GM12891 (cell line): ENCODE measurements around the gene FOSL2.
A peak's percentile ranks its signal among the peaks of the same experiment; 100 is the strongest.

Experiments
- DNase-seq: peaks from one replicate; pipeline ENCODE4 v3.0.0; 2011; ENCODE audit warnings: low spot score; ENCODE audit not compliant: insufficient read length
- FAIRE-seq: peaks from 2 replicates; lab custom pipeline; 2011; peaks lifted over from hg19 to GRCh38; lab: Jason Lieb, UNC
- PAX5 ChIP-seq: IDR thresholded peaks from 2 replicates; pipeline ENCODE4 v1.6.1; 2011; ENCODE audit warnings: low read length, moderate library complexity, mild to moderate bottlenecking; ENCODE audit not compliant: insufficient read depth, severe bottlenecking
- POLR2A ChIP-seq: IDR thresholded peaks from 2 replicates; pipeline ENCODE4 v1.6.1; 2011; ENCODE audit warnings: low read depth, low read length, control low read depth
- POLR2AphosphoS5 ChIP-seq: IDR thresholded peaks from 2 replicates; pipeline ENCODE4 v1.6.1; 2011; ENCODE audit warnings: low read depth, low read length, control low read depth
- POU2F2 ChIP-seq: IDR thresholded peaks from 2 replicates; pipeline ENCODE4 v1.6.1; 2011; ENCODE audit warnings: low read depth, mild to moderate bottlenecking, control low read depth, low read length, moderate library complexity
- SPI1 ChIP-seq: IDR thresholded peaks from 2 replicates; pipeline ENCODE4 v1.6.1; 2011; ENCODE audit warnings: low read depth, low read length, control low read depth
- TAF1 ChIP-seq: IDR thresholded peaks from 2 replicates; pipeline ENCODE4 v1.6.1; 2011; ENCODE audit warnings: low read depth, low read length, control low read depth

FOSL2 gene

DNA sequence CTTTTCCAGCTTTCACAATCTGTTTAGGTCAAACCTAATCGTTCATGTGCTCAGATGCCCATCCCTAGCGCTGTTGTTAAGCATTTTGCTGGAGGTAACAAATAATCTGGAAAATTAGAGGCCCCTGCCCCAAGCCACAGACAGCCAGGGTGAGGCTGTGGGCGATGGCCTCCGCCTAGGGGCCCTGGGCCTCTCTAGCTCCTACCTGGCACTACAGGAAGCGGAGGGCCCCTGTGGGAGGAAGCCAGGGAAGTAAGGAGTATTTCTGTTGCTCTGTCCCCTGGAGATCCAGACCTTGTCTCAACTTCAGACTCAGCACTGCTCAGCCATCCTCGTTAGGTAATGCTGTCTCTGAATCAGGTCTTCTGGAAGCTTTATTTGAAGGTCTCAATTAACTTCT is 12.4 kb upstream of the FOSL2 start:
- FAIRE-seq: no peak
- DNase-seq: no peak
- no peak for TF ChIP-seq TAF1
- TF ChIP-seq POLR2AphosphoS5: no peak
- no peak for TF ChIP-seq POLR2A
- no peak for TF ChIP-seq POU2F2
- no peak for TF ChIP-seq SPI1
- no peak for TF ChIP-seq PAX5

DNA sequence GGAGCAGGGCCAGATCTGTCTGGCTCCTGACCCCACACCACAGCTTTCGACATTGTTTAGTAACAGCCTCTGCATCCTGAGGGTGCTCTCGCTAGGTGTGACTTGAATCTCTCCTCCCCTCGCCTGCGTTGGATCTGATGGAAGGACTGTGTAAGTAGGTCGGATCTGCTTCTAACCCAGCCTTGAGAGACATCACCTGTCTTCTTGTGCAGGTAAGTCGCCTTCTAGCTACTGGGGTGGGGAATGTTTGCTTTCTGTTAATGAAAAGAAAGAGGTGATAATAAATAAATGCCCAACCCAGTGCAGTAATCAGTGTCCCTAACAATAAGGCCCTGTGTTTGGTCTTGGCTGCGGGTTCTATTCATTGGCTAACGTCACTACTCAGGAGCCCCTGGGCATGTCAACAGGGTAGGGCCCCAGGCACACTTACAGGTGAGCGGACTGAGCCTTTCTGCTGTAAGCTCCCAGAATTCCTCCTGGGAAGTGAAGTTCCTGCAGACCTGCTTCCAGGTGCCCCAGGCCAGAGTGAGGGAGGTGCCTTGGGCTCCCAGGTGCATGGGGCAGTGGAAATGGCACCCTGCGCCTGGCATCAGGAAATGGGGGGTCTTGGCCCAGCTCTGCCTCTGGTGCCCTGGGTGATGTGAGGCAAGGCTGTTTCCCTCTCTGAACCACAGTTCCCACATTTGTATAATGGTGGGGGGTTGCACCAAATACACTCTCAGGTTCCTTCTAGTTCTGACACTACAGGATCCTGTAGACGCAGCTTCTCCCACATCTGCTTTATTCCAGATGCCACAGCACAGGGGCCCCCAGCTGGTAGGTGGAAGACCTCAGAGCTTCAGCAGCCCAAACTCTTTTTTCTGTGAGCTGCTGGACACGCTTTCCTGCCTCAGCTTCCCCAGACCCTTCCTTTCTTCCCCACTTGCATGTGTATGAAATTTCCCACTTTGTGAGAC is 11.2 kb upstream of the FOSL2 start:
- TF ChIP-seq PAX5 (no peak), POU2F2 (no peak), TAF1 (no peak), SPI1 (no peak), POLR2A (no peak)
- FAIRE-seq (no peak), DNase-seq (no peak)

DNA sequence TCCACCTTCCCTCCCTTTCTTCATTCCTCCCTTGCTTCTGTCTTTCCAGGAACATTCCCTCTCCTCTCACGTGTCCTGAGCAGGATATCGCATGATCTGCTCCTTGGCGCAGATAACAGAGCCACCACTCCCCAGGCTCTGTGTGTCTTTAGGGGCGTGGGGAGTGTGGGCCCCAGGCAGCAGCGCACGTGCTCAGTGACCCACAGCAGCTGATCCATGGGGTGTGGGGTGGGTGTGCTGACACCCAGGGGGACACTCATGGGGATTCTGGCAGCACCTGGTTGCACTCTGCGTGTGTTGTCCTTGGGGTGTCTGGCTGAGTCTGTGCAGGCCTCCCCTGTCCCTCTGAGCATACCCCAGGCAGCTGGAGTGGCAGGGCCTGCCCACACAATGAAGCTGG is 9.9 kb upstream of the FOSL2 start:
- FAIRE-seq (no peak), DNase-seq (no peak)
- no peak for TF ChIP-seq PAX5
- no peak for TF ChIP-seq TAF1
- no peak for TF ChIP-seq POLR2AphosphoS5
- no peak for TF ChIP-seq POU2F2
- TF ChIP-seq POLR2A: no peak
- TF ChIP-seq SPI1: no peak

DNA sequence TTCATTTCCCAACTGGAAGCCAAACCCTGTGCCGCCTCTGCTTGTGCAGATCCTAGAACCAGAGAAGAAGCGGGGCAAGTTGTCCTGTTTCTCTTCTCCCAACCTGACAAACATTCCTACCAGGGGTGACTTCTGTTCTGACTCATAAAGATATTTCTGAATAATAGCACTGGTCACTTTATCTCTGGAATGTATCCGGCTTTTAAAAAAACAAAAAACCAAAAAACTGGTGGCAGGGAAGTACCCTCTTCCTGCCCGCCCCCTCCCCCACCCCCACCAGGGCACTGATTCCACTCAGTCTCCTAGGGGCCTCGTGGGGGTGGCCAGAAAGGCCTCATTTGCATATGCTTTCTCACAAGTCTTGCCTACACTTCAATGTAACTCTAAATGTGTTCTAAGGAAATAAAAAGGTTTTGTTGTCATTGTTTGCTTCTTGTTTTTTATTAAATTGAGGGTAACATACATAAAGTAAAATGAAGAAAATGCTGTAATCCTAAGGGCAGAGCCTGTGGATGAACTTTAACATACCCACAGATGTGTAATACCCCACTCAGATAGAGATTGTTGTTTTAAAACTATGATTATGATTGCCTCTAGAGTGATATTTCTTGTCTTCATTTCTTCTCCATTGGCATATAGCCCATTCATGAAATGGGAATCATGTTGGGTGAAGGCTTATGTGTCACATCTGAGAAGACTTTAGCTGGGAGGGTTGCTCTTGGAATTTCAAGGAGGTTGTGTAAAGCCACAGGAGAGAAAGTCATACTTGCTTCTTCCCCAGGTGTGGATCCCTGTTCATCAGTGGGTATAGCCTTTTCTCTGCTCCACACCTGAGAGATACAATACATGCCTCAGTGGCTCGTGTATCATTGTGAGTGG is 5.3 kb upstream of the FOSL2 start:
- FAIRE-seq (no peak), DNase-seq (no peak)
- TF ChIP-seq POU2F2 (0 out of 2 replicates have a peak, but pooled peaks have one; percentile 16), TAF1 (no peak)

DNA sequence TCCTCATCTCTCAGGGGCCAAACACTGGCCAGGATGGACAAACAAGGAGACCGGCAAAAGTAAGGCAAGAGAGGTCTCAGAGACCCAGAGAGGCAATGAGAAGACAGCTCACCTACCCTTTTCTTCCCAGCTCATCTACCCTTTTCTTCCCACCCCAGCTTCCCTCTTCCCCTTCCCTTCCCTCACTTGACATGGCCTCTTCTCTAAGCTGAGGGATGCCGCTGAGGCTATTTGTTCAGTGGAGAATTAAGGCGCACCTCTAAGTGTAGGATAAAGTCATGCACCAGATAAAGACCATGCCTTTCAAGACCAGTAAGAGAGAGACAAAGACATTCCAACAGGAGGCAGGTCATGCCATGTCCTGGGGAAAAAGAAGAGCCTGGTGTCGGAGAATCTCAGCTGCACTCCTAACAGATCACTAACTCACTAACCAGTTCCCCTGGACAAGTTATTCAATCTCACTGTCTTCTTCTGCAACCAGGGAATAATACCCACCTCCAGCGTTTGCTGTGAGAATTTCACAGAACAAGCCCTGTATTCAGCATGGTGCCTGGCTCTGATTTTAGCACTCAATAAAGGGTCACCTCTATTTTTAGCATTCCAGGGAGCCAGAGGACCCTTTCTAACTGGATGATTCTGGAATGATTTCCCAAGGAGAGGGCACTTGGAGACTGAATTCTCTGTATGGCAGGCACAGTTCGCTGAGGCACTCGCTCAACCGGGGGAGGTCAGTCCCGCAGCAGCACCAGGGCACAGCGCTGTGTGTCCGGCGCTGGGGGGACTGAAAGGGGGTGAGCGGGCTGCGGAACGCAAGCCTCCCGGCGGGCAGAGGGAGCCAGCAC is 3.0 kb upstream of the FOSL2 start:
- DNase-seq: no peak
- TF ChIP-seq SPI1 (no peak), TAF1 (no peak), POLR2A (no peak), POLR2AphosphoS5 (no peak), POU2F2 (no peak), PAX5 (no peak)
- FAIRE-seq: no peak

DNA sequence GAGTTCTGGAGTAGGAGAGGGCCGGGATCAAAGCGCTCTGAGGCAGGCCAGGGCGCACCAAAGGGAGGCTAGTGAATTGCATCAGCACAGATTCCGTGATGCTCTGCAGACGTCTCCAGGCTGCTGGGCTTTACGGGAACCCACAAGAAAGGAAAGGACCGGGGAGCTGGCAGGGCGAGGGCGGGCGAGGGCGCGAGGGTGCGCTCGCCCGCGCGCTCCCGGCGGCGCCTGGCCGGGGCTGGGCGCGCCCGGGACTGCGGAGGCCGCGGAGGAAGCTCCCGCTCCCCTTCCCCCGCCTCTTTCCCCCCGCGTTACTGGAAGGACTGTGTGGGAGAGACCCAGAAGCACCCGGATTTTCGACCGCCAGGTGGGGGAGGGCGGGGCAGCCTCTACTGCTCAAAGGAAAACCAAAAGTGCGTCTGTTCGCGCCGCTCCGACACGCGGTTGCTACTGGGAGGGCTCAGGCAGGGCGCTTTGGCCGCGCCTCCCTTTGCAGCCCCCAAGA is 2.4 kb upstream of the FOSL2 start:
- FAIRE-seq (peak; percentile 40), DNase-seq (peak; percentile 63)
- TF ChIP-seq TAF1 (0 out of 2 replicates have a peak, but pooled peaks have one; percentile 7), SPI1 (no peak), POLR2A (no peak), POLR2AphosphoS5 (no peak)

DNA sequence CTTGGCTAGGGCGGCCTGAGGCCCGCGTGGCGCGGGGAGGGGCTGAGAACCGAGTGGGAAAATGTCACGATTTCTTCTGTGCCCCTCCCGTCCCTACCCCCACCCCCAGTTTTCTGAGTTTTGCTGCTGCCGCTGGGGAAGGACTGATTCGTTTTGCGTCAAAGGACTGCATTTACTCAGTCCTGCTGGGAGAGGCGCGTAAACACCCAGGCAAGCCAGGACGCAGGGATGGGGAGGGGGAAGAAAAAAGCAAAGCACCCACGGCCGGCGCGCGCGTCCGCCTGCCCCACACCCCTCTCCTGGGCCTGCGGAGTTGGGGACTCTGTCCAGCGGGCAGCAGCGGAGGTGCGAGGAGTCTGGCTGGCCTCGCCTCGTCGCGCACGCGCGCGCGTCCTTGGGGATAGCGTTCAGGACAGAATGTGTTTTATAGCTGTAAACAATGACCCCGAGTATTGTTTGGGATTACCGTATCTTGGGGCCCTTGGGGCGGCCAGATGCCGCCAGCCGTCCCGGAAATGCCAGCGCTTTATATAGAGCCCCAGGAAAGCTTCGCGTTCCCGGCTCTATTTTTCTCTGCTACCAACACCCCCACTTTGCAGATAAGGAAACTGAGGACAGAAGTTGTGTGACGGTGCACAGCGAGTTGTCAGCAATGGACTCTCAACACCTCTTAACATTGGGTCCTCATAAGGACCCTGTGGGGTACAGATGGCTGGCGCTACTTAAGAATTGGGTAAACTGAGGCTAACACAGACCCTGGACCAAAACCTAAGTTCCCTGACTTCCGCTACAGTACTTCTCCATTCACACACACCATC is 1.7 kb upstream of the FOSL2 start:
- DNase-seq (no peak), FAIRE-seq (no peak)
- no peak for TF ChIP-seq PAX5
- TF ChIP-seq TAF1: 0 out of 2 replicates have a peak, but pooled peaks have one; percentile 2

DNA sequence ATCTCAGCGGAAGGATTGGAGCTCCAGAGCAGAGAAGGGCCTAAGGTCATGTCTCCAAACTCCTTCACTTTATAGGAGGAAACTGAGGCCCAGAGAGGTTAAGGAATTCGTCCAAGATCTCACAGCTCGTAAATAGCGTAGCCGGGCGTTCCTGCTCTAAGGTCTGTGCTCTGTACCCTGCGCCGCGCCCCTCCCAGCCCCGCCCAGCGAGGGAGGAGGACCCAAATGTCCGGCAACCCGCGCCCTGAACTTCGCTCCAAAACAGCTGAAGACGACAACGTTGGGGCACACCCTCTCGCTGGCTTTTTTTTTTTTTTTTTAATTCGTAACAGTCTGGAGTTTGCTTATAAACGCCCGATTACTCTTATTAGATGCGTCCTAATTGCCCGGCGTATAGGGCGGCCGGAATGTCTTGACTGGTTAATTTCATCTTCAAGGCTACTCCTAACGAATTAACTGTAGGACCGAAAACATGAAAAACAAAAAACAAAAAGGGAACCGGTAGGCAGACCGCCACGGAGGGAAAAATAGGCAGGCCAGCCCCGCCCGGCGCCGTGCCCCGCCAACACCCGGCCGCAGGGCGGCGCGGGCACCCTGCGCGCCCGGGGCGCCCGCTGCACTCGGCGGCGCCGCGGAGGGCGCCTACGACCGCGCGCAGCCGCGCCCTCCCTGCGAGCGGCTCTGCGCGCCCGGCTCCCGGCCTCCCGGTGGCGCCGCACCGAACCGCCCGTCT is 928 bp upstream of the FOSL2 start:
- peak; percentile 42 for DNase-seq
- no peak for TF ChIP-seq SPI1
- no peak for TF ChIP-seq POLR2AphosphoS5
- TF ChIP-seq POU2F2: no peak
- no peak for TF ChIP-seq POLR2A
- no peak for TF ChIP-seq TAF1
- no peak for TF ChIP-seq PAX5
- no peak for FAIRE-seq
